Nephron progenitor cell (in vitro differentiated cells): ENCODE data around the gene DNM1.
"Not testable (repeated sequence)": the region's sequence is repeated elsewhere in the genome, so short reads cannot be mapped to it uniquely, and the experiment has no call there.

ENCODE experiments used
- DNase-seq: peaks from one replicate; pipeline ENCODE4 v3.0.0; 2021
- H3K27ac Mint-ChIP-seq: 2 replicates; pipeline ENCODE4 v1.8.0; 2021; ENCODE audit warnings: mild to moderate bottlenecking, moderate library complexity, mixed read lengths
- H3K27me3 Mint-ChIP-seq: 2 replicates; pipeline ENCODE4 v1.8.0; 2021; ENCODE audit warnings: mild to moderate bottlenecking, low read depth, mixed read lengths; ENCODE audit not compliant: poor library complexity
- H3K36me3 Mint-ChIP-seq: 2 replicates; pipeline ENCODE4 v1.8.0; 2021; ENCODE audit warnings: low read depth, mixed read lengths
- H3K4me1 Mint-ChIP-seq: 2 replicates; pipeline ENCODE4 v1.8.0; 2021; ENCODE audit warnings: mixed read lengths
- H3K4me3 Mint-ChIP-seq: 2 replicates; pipeline ENCODE4 v1.8.0; 2021; ENCODE audit warnings: mild to moderate bottlenecking, moderate library complexity, mixed read lengths
- H3K9me3 Mint-ChIP-seq: 2 replicates; pipeline ENCODE4 v1.8.0; 2021; ENCODE audit warnings: mild to moderate bottlenecking, moderate library complexity, mixed read lengths
- TF ChIP-seq, protein P1 (sequence below): fragments of 200-600 bp; sonication (generic); IDR thresholded peaks from 2 replicates; pipeline ENCODE4 v1.5.0; 2021; ENCODE audit warnings: antibody characterized with exemption

Gene DNM1

DNA sequence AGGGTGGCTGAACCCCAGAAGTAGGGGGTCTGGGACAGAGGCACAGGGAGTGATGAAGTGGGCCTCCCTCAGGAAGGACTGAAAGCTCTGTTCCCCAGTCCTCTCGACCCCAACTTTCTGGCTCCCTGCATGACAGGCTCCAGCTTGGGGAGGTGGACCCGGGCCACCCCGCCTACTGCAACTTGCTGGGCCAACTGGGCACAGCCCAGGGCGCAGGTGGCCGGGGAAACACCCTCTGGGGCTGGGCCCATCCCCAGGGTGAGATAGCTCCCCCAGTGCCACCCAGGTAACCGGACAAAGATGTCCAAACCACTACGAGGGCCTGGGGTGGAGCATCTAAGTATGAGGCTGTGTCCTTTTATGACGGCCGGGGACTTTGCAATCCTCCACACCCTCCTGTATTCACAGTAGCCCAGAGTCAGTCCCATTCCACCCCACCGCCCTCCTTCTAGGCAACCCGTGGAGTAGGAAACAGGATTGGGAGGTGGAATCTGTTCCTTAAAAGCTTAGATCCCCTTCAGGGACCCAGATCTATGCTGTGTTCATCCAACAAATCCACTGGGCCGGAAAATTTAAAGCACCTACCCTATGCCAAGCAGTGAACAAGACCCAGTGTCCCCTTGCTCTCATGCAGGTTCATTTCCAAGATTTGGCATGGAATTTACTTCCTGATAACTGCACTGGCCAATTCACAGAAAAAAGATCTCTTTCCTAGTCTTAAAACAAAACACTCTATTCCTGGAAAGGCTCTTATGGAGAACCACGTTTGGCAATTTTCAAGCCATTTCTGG lies 19.9 kb downstream of the DNM1 start:
- Mint-ChIP-seq H3K4me3 (no peak overlapping the region), H3K27ac (no peak overlapping the region), H3K4me1 (peaks cover 11% of the 10 kb centered on the region), H3K36me3 (peaks cover 46% of the 10 kb centered on the region), H3K27me3 (peaks cover 3% of the 10 kb centered on the region), H3K9me3 (no peaks in the 10 kb centered on the region)
- TF ChIP-seq, protein P1, sequence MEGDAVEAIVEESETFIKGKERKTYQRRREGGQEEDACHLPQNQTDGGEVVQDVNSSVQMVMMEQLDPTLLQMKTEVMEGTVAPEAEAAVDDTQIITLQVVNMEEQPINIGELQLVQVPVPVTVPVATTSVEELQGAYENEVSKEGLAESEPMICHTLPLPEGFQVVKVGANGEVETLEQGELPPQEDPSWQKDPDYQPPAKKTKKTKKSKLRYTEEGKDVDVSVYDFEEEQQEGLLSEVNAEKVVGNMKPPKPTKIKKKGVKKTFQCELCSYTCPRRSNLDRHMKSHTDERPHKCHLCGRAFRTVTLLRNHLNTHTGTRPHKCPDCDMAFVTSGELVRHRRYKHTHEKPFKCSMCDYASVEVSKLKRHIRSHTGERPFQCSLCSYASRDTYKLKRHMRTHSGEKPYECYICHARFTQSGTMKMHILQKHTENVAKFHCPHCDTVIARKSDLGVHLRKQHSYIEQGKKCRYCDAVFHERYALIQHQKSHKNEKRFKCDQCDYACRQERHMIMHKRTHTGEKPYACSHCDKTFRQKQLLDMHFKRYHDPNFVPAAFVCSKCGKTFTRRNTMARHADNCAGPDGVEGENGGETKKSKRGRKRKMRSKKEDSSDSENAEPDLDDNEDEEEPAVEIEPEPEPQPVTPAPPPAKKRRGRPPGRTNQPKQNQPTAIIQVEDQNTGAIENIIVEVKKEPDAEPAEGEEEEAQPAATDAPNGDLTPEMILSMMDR: no peak
- no peak for DNase-seq

DNA sequence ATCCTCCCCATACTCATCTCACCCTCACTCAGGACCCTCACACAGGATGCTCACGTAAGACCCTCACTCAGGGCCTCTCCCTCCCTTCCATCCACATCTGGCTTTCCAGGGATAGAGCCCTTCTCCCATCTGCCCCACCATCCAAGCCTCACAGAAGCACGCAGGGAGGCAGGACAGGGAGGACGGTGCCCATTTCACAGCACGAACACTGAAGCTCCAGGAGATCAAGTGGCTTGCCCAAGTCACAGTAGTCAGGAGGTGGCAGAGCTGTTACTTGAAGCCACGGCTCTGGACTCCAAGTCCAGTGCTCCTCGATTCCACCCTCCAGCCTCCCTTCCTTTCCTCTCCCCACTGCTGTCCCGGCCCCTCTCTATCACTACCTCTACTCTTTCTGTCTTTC lies 21.7 kb downstream of the DNM1 start:
- Mint-ChIP-seq H3K27me3 (peaks cover 4% of the 10 kb centered on the region), H3K27ac (no peak overlapping the region), H3K4me3 (no peak overlapping the region), H3K9me3 (no peaks in the 10 kb centered on the region), H3K4me1 (no peaks in the 10 kb centered on the region), H3K36me3 (peaks cover 44% of the 10 kb centered on the region)
- TF ChIP-seq, protein P1: no peak
- DNase-seq: no peak

DNA sequence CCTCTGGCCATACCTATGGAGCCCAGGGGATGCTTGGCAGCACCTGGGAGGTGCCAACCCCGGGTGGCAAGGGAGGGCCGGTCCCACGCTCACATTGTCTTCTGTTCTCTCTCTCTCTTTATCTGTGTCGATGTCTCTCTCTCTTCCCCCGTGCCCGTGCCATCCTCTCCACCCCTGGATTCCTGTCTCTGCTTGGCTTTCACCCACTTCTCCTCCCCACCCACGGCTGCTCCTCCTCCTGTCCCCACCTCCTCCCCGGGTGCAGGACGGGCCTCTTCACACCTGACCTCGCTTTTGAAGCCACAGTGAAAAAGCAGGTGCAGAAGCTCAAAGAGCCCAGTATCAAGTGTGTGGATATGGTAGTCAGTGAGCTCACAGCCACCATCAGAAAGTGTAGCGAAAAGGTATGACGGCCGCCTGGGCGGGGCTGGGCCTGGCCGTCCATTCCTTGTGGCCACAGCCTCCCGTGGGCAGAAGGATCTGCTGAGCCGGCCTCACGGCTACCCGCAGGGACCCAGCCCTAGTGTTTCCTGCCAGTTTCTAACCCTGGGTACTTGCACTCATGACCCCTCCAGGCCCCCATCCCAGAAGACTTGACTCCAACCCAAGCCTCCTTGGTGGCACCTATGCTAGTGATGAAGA lies 22.7 kb downstream of the DNM1 start:
- Mint-ChIP-seq H3K27me3 (peaks cover 4% of the 10 kb centered on the region), H3K9me3 (no peaks in the 10 kb centered on the region), H3K27ac (no peak overlapping the region), H3K4me1 (no peaks in the 10 kb centered on the region), H3K4me3 (no peak overlapping the region), H3K36me3 (peaks cover 40% of the 10 kb centered on the region)
- DNase-seq: no peak
- TF ChIP-seq, protein P1: no peak

DNA sequence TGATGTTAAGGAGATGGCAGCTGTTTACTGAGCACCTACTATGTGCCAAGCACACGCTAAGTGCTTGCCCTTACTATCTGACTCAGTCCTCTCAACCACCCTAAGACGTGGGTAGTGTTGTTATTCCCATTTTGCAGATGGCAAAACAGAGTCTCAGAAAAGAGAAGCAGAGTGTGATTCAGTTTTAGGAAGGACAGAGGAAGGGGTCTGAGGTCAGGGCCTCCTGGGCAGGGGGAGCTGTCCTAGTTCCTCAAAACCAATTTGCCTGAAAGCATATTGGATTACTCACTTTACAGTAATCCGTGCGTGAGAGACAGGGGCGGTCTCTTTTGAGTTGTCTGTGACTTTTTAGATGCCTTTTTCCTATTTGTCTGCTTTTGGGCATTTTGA lies 23.2 kb downstream of the DNM1 start:
- H3K36me3 Mint-ChIP-seq: peaks cover 37% of the 10 kb centered on the region
- TF ChIP-seq, protein P1: no peak
- no peak overlapping the region for H3K27ac Mint-ChIP-seq
- peaks cover 4% of the 10 kb centered on the region for H3K27me3 Mint-ChIP-seq
- no peaks in the 10 kb centered on the region for H3K4me1 Mint-ChIP-seq
- H3K4me3 Mint-ChIP-seq: no peak overlapping the region
- H3K9me3 Mint-ChIP-seq: no peaks in the 10 kb centered on the region
- DNase-seq: no peak

DNA sequence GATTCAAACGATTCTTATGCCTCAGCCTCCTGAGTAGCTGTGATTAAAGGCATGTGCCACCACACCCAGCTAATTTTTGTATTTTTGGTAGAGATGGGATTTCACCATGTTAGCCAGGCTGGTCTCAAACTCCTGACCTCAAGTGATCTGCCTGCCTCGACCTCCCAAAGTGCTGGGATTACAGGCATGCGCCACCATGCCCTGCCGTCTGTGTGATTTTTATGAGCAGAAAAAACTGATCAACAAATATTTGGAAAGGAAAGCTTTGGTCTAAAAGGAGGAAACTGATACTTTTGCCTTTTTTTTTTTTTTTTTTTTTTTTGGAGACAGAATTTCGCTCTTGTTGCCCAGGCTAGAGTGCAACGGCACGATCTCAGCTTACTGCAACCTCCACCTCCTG lies 27.7 kb downstream of the DNM1 start:
- H3K4me1 Mint-ChIP-seq, H3K9me3 Mint-ChIP-seq, DNase-seq, H3K4me3 Mint-ChIP-seq, H3K27ac Mint-ChIP-seq: not testable (repeated sequence)
- peaks cover 26% of the 10 kb centered on the region for H3K36me3 Mint-ChIP-seq
- peaks cover 13% of the 10 kb centered on the region for H3K27me3 Mint-ChIP-seq

DNA sequence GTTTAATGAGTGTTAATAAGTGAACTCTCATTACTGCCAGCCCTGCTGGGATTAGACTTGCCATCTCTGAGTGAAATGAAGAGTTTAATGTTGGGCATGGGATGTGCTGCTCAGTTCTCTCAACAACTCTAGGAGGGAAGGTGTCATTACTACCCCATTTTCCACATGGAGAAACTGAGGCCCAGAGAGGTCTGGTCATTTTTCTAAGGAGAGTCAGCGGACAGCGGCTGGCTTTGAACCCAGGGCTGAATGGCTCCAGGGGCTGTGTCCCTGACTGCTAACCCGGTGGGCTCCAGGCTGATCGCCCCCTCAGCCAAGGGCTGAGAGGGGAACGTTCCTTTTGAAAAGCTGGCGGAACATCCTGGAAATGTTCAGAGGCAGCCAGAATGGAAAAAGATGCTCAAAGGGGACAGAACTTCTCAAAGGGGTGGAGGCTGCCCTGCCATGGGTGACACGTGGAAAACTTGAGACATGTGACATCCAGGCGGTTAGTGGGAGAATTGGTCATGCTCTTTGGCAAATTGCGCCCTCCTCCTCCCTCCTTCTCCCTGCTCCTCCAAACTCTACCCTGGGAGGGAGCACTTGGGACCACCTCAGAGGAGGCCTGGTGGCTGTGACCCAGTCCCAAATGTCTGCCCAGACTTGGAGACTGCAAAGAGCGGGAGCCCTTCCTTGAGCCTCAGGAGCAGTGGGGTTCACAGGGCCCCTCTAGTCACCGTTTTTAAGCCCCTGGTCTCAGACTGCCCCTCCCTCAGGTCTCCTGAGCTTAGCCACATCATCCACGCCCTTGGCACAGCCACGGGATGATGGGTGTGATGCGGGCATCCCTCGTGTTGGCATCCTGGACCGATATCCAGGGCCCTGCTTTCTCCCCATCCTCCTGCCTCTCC lies 28.7 kb downstream of the DNM1 start:
- peaks cover 27% of the 10 kb centered on the region for H3K36me3 Mint-ChIP-seq
- H3K27ac Mint-ChIP-seq: no peak overlapping the region
- H3K4me3 Mint-ChIP-seq: no peak overlapping the region
- peaks cover 13% of the 10 kb centered on the region for H3K27me3 Mint-ChIP-seq
- no peaks in the 10 kb centered on the region for H3K9me3 Mint-ChIP-seq
- peaks cover 6% of the 10 kb centered on the region for H3K4me1 Mint-ChIP-seq
- DNase-seq: no peak
- TF ChIP-seq, protein P1: no peak
